H1 (cell line): ENCODE results near the gene CYTH1. TPM values are rescaled to one million over a fixed set of nuclear protein-coding genes. Genes with fewer than 3 reads are reported as not detected.

ENCODE experiments used
- CTCF ChIA-PET: fragments of 300-600 bp; sonication (Branson Sonifier 250); formaldehyde crosslinking; loops from one replicate; lab custom pipeline; 2021; ENCODE audit not compliant: partially characterized antibody; lab: Charles Lee
- POLR2A ChIA-PET: fragments of 300-600 bp; sonication (Branson Sonifier 250); formaldehyde crosslinking; loops from one replicate; lab custom pipeline; 2021; ENCODE audit warnings: inconsistent platforms; ENCODE audit not compliant: partially characterized antibody; lab: Charles Lee
- DNase-seq, 2 experiments: peaks; one replicate each; pipeline versions ENCODE4 v3.0.0 to v3.0.0-alpha.2; 2010 to 2022; ENCODE audit warnings: low spot score in 2 of 2, low read depth in 1 of 2, mixed read lengths in 1 of 2
- FAIRE-seq: peaks from 2 replicates; lab custom pipeline; 2011; peaks lifted over from hg19 to GRCh38; lab: Jason Lieb, UNC
- H2AFZ ChIP-seq: 2 replicates; pipeline ENCODE4 v1.8.1; 2012; ENCODE audit warnings: low read length, inconsistent platforms
- H2AK5ac ChIP-seq: 2 replicates; pipeline ENCODE4 v1.6.1; 2013; ENCODE audit warnings: low read depth, low read length
- H2BK120ac ChIP-seq: replicated peaks from 2 replicates; pipeline ENCODE3; 2013; ENCODE audit warnings: low read depth, low read length, inconsistent platforms
- H2BK12ac ChIP-seq: 2 replicates; pipeline ENCODE4 v1.6.1; 2013; ENCODE audit warnings: low read depth, low read length
- H2BK15ac ChIP-seq: 2 replicates; pipeline ENCODE4 v1.6.1; 2013; ENCODE audit warnings: low read length
- H2BK20ac ChIP-seq: 2 replicates; pipeline ENCODE4 v1.6.1; 2013; ENCODE audit warnings: low read length
- H2BK5ac ChIP-seq: 2 replicates; pipeline ENCODE4 v1.6.1; 2013; ENCODE audit warnings: low read depth, low read length
- H3K14ac ChIP-seq: 2 replicates; pipeline ENCODE4 v1.6.1; 2013; ENCODE audit warnings: inconsistent platforms; ENCODE audit not compliant: insufficient read length
- H3K18ac ChIP-seq: 2 replicates; pipeline ENCODE4 v1.6.1; 2013; ENCODE audit warnings: low read length; ENCODE audit errors: extremely low read depth
- H3K23ac ChIP-seq: 2 replicates; pipeline ENCODE4 v1.6.1; 2013; ENCODE audit warnings: inconsistent platforms; ENCODE audit not compliant: insufficient read length
- H3K23me2 ChIP-seq: 2 replicates; pipeline ENCODE4 v1.6.1; 2013; ENCODE audit warnings: low read depth, low read length
- H3K27ac ChIP-seq: 2 replicates; pipeline ENCODE4 v1.6.1; 2011; ENCODE audit warnings: low read depth, low read length, inconsistent platforms
- H3K27me3 ChIP-seq, 4 experiments: replicated peaks in 1 of 4; 1 replicate in 1 of 4; 2 replicates in 3 of 4; pipeline versions ENCODE4 v1.6.1 to v1.8.1; 2011 to 2013; ENCODE audit warnings: low read length in 3 of 4, mild to moderate bottlenecking in 3 of 4, inconsistent platforms in 2 of 4, mixed read lengths in 2 of 4, moderate library complexity in 1 of 4; ENCODE audit not compliant: control insufficient read depth in 3 of 4, insufficient read depth in 3 of 4; ENCODE audit errors: extremely low read depth in 1 of 4
- H3K36me3 ChIP-seq, 4 experiments: 2 replicates each; pipeline versions ENCODE4 v1.6.1 to v1.8.1; 2011 to 2013; ENCODE audit warnings: mild to moderate bottlenecking in 4 of 4, low read length in 3 of 4, moderate library complexity in 2 of 4, control low read depth in 1 of 4, inconsistent platforms in 1 of 4; ENCODE audit not compliant: insufficient read depth in 4 of 4, control insufficient read depth in 2 of 4
- H3K4ac ChIP-seq: replicated peaks from 2 replicates; pipeline ENCODE3; 2013; ENCODE audit warnings: low read length, low read depth, mixed read lengths, inconsistent platforms; ENCODE audit not compliant: insufficient read length
- H3K4me1 ChIP-seq, 4 experiments: replicated peaks in 1 of 4; 1 replicate in 1 of 4; 2 replicates in 3 of 4; pipeline versions ENCODE4 v1.6.1 to v1.8.1; 2011 to 2013; ENCODE audit warnings: low read length in 3 of 4, inconsistent platforms in 2 of 4, mixed read lengths in 1 of 4; ENCODE audit not compliant: insufficient read depth in 4 of 4, control insufficient read depth in 3 of 4
- H3K4me2 ChIP-seq, 2 experiments: 2 replicates each; pipeline versions ENCODE4 v1.6.1 to v1.8.1; 2011 to 2013; ENCODE audit warnings: low read depth in 2 of 2, low read length in 2 of 2, control low read depth in 1 of 2, inconsistent platforms in 1 of 2, mild to moderate bottlenecking in 1 of 2; ENCODE audit not compliant: insufficient read depth in 1 of 2
- H3K4me3 ChIP-seq, 4 experiments: fragments of 200-600, 300-600 bp in 1 of 4; sonication (generic), shearing (Covaris generic), sonication (Bioruptor Twin) in 1 of 4; 2 replicates each; pipeline versions ENCODE4 v1.5.1 to v1.8.1; 2011 to 2016; ENCODE audit warnings: low read length in 4 of 4, low read depth in 3 of 4, control low read depth in 2 of 4, inconsistent platforms in 2 of 4, mild to moderate bottlenecking in 2 of 4, mixed read lengths in 1 of 4, moderate library complexity in 1 of 4; ENCODE audit not compliant: insufficient read depth in 2 of 4; ENCODE audit errors: extremely low read depth in 1 of 4
- H3K56ac ChIP-seq: replicated peaks from 2 replicates; pipeline ENCODE3; 2013; ENCODE audit warnings: low read depth, mild to moderate bottlenecking, mixed read lengths, low read length, inconsistent platforms; ENCODE audit not compliant: insufficient read length
- H3K79me1 ChIP-seq: 2 replicates; pipeline ENCODE4 v1.6.1; 2013; ENCODE audit warnings: low read depth, low read length, control low read depth
- H3K79me2 ChIP-seq, 2 experiments: 2 replicates each; pipeline versions ENCODE4 v1.6.1 to v1.8.1; 2012 to 2013; ENCODE audit warnings: low read length in 2 of 2, mild to moderate bottlenecking in 2 of 2, inconsistent platforms in 1 of 2; ENCODE audit not compliant: insufficient read depth in 2 of 2, control insufficient read depth in 1 of 2
- H3K9ac ChIP-seq, 4 experiments: replicated peaks in 1 of 4; 1 replicate in 1 of 4; 2 replicates in 3 of 4; pipeline versions ENCODE4 v1.6.1 to v1.8.1; 2011 to 2013; ENCODE audit warnings: low read depth in 3 of 4, low read length in 3 of 4, control low read depth in 2 of 4, mild to moderate bottlenecking in 2 of 4, moderate library complexity in 2 of 4, inconsistent platforms in 1 of 4; ENCODE audit errors: extremely low read depth in 1 of 4
- H3K9me3 ChIP-seq, 2 experiments: 2 replicates each; pipeline versions ENCODE4 v1.6.1 to v1.8.1; 2012 to 2013; ENCODE audit warnings: mild to moderate bottlenecking in 2 of 2, moderate library complexity in 2 of 2, control low read depth in 1 of 2, inconsistent platforms in 1 of 2, low read depth in 1 of 2, low read length in 1 of 2, mixed read lengths in 1 of 2; ENCODE audit not compliant: insufficient read depth in 2 of 2
- H4K20me1 ChIP-seq, 2 experiments: replicated peaks in 1 of 2; 2 replicates each; pipeline versions ENCODE3 to v1.8.1; 2011 to 2013; ENCODE audit warnings: inconsistent platforms in 2 of 2, low read length in 2 of 2, mild to moderate bottlenecking in 1 of 2; ENCODE audit not compliant: insufficient read depth in 2 of 2, control insufficient read depth in 1 of 2
- H4K5ac ChIP-seq: 2 replicates; pipeline ENCODE4 v1.6.1; 2013; ENCODE audit warnings: low read length, low read depth, mixed read lengths, inconsistent platforms; ENCODE audit not compliant: insufficient read length
- H4K8ac ChIP-seq: 2 replicates; pipeline ENCODE4 v1.8.0; 2013; ENCODE audit warnings: mild to moderate bottlenecking, moderate library complexity, low read length, inconsistent platforms; ENCODE audit not compliant: insufficient read depth; ENCODE audit errors: extremely low read depth
- H4K91ac ChIP-seq: replicated peaks from 2 replicates; pipeline ENCODE3; 2013; ENCODE audit warnings: low read length, mixed read lengths, inconsistent platforms; ENCODE audit not compliant: insufficient read length
- BACH1 ChIP-seq: IDR thresholded peaks from 2 replicates; pipeline ENCODE4 v1.6.1; 2012; ENCODE audit warnings: low read length, improper control_type of control experiment
- BRCA1 ChIP-seq: IDR thresholded peaks from 2 replicates; pipeline ENCODE4 v1.6.1; 2012; ENCODE audit warnings: low read depth, low read length, improper control_type of control experiment
- CHD2 ChIP-seq: IDR thresholded peaks from 2 replicates; pipeline ENCODE4 v1.6.1; 2012; ENCODE audit warnings: low read length, improper control_type of control experiment
- CREB1 ChIP-seq: IDR thresholded peaks from 2 replicates; pipeline ENCODE4 v1.6.1; 2012; ENCODE audit warnings: inconsistent platforms
- EGR1 ChIP-seq: IDR thresholded peaks from 2 replicates; pipeline ENCODE4 v1.6.1; 2011; ENCODE audit warnings: low read depth, low read length, borderline replicate concordance
- EZH2 ChIP-seq: fragments of 200-600 bp; sonication (generic); IDR thresholded peaks from 2 replicates; pipeline ENCODE4 v1.7.1; 2012; ENCODE audit warnings: low read depth, mild to moderate bottlenecking, moderate library complexity, low read length, inconsistent platforms; ENCODE audit not compliant: severe bottlenecking
- JUND ChIP-seq: IDR thresholded peaks from 2 replicates; pipeline ENCODE4 v1.6.1; 2011; ENCODE audit warnings: mild to moderate bottlenecking, improper control_type of control experiment, low read length
- KDM4A ChIP-seq: IDR thresholded peaks from one replicate; pipeline ENCODE4 v1.7.1; 2012; ENCODE audit warnings: low read depth, mild to moderate bottlenecking, moderate library complexity, low read length, inconsistent platforms; ENCODE audit not compliant: severe bottlenecking
- MAX ChIP-seq: IDR thresholded peaks from 2 replicates; pipeline ENCODE4 v1.6.1; 2012; ENCODE audit warnings: inconsistent platforms
- RXRA ChIP-seq: IDR thresholded peaks from 2 replicates; pipeline ENCODE4 v1.6.1; 2011; ENCODE audit warnings: low read depth, mild to moderate bottlenecking, low read length, moderate library complexity; ENCODE audit not compliant: insufficient read depth
- SIRT6 ChIP-seq: IDR thresholded peaks from one replicate; pipeline ENCODE4 v1.7.1; 2012; ENCODE audit warnings: low read length, inconsistent platforms
- TCF12 ChIP-seq: IDR thresholded peaks from 2 replicates; pipeline ENCODE4 v1.6.1; 2011; ENCODE audit warnings: low read depth, mild to moderate bottlenecking, low read length
- WGBS, 2 experiments: shearing (Covaris generic) in 1 of 2; methylation state at CpG; one replicate each; pipeline versions ENCODE4 v1.1.6 to v1.1.7; 2013 to 2015; ENCODE audit warnings: low lambda C conversion rate in 2 of 2, mixed read lengths in 2 of 2, inconsistent platforms in 1 of 2, low coverage in 1 of 2, missing lambda C conversion rate in 1 of 2; ENCODE audit not compliant: insufficient replicate concordance in 2 of 2, insufficient coverage in 1 of 2, insufficient read length in 1 of 2; ENCODE audit errors: extremely low coverage in 1 of 2, missing lambda C conversion rate in 1 of 2; 5-methylcytosine and 5-hydroxymethylcytosine counted together
- polyA plus RNA-seq, 7 experiments: library from polyadenylated mRNA; depleted of rRNA in 3 of 7; stranded (reverse) in 5 of 7; unstranded in 2 of 7; fragments of >200 nt in 5 of 7; fragments of 200-250 nt in 2 of 7; gene quantifications; 1 replicate in 5 of 7; 2 replicates in 1 of 7; 4 replicates in 1 of 7; pipeline versions ENCODE4 v1.2.1 to v1.2.3, GENCODE V29; 2011 to 2013; ENCODE audit warnings: missing spikeins in 2 of 7, mixed read lengths in 2 of 7
- total RNA-seq: library from RNA; stranded (reverse); fragmentation: NEBNext Ultra II Directional; extraction: Animal tissue kit (Norgen Biotek cat#: 25700); gene quantifications from 2 replicates; pipeline ENCODE4 v1.2.1, GENCODE V29; 2021

CYTH1 gene
- total and polyA plus RNA-seq, 2 of the 8 experiments (the other 6 are each of a cell fraction or from before 2014, with no cell fraction given): 12.8 to 14.8 TPM

GRCh38 chr17:78794864-78795640, 13.0 kb upstream of the CYTH1 start:
- H3K36me3 ChIP-seq: peaks cover 20 to 49% (median 35%) of the 10 kb centered on the region in 4 experiments

More at GRCh38 chr17:78794864-78795640, 13.0 kb upstream of the CYTH1 start:
- Histone ChIP-seq H3K4me3 (no peak overlapping the region), H3K27ac (no peak overlapping the region), H2BK20ac (no peak overlapping the region), H3K18ac (no peak overlapping the region), H4K8ac (no peak overlapping the region), H2BK12ac (no peak overlapping the region), H3K9ac (no peak overlapping the region), H3K23me2 (peaks cover 2% of the 10 kb centered on the region; the same call in 1 of the 2 replicates), H3K4me2 (no peak overlapping the region), H3K9me3 (no peaks in the 10 kb centered on the region), H3K14ac (no peak overlapping the region), H2AFZ (no peak overlapping the region), H2AK5ac (no peak overlapping the region), H2BK15ac (no peak overlapping the region), H3K79me2 (no peaks in the 10 kb centered on the region), H4K5ac (no peak overlapping the region), H3K56ac (no peak overlapping the region), H2BK5ac (no peak overlapping the region), H3K27me3 (no peaks in the 10 kb centered on the region), H3K4ac (no peak overlapping the region), H3K4me1 (no peaks in the 10 kb centered on the region), H2BK120ac (no peak overlapping the region), H3K23ac (no peak overlapping the region), H4K91ac (no peak overlapping the region), H4K20me1 (peaks cover 7 to 12% of the 10 kb centered on the region in 2 experiments), H3K79me1 (no peaks in the 10 kb centered on the region)
- WGBS, 2 experiments: 94% methylated on average over 20 of the region's 22 CpGs; no CpG with 5 or more reads in 1 of the 2 experiments
- FAIRE-seq: no peak
- DNase-seq: no peak
- ChIA-PET POLR2A (interaction anchor here (1.1 to 3.0 kb wide), 3 partner anchors 9 to 37 kb away, joined by 3 to 11 read pairs (median 4); no protein-coding TSS in a partner anchor), CTCF (interaction anchor here (0.9 kb wide), 1 partner anchor 176 kb away, joined by 3 read pairs; no protein-coding TSS in a partner anchor)
- no peak for TF ChIP-seq CREB1
- no peak for TF ChIP-seq BRCA1
- TF ChIP-seq EGR1: no peak
- no peak for TF ChIP-seq EZH2
- no peak for TF ChIP-seq CHD2
- no peak for TF ChIP-seq TCF12
- TF ChIP-seq JUND: no peak
- no peak for TF ChIP-seq BACH1
- no peak for TF ChIP-seq SIRT6
- TF ChIP-seq KDM4A: no peak
- TF ChIP-seq MAX: no peak
- no peak for TF ChIP-seq RXRA
